SK-N-SH treated with all-trans-retinoic acid at 6 μM for 48 hours (cell line): ENCODE results near the gene FAM171A1.

Source experiments
- GLIS3 ChIP-seq: fragments of 250-450 bp; sonication (Bioruptor Pico); IDR thresholded peaks from 2 replicates; pipeline ENCODE4 v1.5.0; 2020; ENCODE audit warnings: mild to moderate bottlenecking, moderate library complexity
- ISL1 ChIP-seq: fragments of 250-450 bp; sonication (Bioruptor Pico); IDR thresholded peaks from 2 replicates; pipeline ENCODE4 v2.1.2; 2022; ENCODE audit warnings: mild to moderate bottlenecking, moderate library complexity
- OSR1 ChIP-seq: fragments of 250-450 bp; sonication (Bioruptor Pico); IDR thresholded peaks from 2 replicates; pipeline ENCODE4 v1.8.0; 2022; ENCODE audit warnings: moderate library complexity, mild to moderate bottlenecking, inconsistent platforms
- RARB ChIP-seq: fragments of 250-450 bp; sonication (Bioruptor Pico); IDR thresholded peaks from 2 replicates; pipeline ENCODE4 v1.8.0; 2021; ENCODE audit warnings: mild to moderate bottlenecking, moderate library complexity
- ZC3H10 ChIP-seq: fragments of 250-450 bp; sonication (Bioruptor Pico); IDR thresholded peaks from 2 replicates; pipeline ENCODE4 v1.5.1; 2021; ENCODE audit warnings: mild to moderate bottlenecking, moderate library complexity
- ZFP30 ChIP-seq: fragments of 450-650 bp; formaldehyde crosslinking; IDR thresholded peaks from 2 replicates; pipeline ENCODE4 v1.5.0; 2022; ENCODE audit warnings: mild to moderate bottlenecking, moderate library complexity
- ZNF8 ChIP-seq: fragments of 450-650 bp; formaldehyde crosslinking; IDR thresholded peaks from 2 replicates; pipeline ENCODE4 v1.5.0; 2020; ENCODE audit warnings: mild to moderate bottlenecking, moderate library complexity
- TF ChIP-seq, protein P1 (sequence below): fragments of 250-450 bp; sonication (Bioruptor Pico); IDR thresholded peaks from 2 replicates; pipeline ENCODE4 v1.5.1; 2021; ENCODE audit warnings: mild to moderate bottlenecking, moderate library complexity
- TF ChIP-seq, protein P2 (sequence below): fragments of 250-450 bp; sonication (Bioruptor Pico); IDR thresholded peaks from 2 replicates; pipeline ENCODE4 v1.8.0; 2021; ENCODE audit warnings: low read depth, mild to moderate bottlenecking, moderate library complexity, borderline replicate concordance
- TF ChIP-seq, protein P3 (sequence below): fragments of 250-450 bp; sonication (Bioruptor Pico); IDR thresholded peaks from 2 replicates; pipeline ENCODE4 v1.5.1; 2020; ENCODE audit warnings: low read depth, mild to moderate bottlenecking, moderate library complexity

DNA sequence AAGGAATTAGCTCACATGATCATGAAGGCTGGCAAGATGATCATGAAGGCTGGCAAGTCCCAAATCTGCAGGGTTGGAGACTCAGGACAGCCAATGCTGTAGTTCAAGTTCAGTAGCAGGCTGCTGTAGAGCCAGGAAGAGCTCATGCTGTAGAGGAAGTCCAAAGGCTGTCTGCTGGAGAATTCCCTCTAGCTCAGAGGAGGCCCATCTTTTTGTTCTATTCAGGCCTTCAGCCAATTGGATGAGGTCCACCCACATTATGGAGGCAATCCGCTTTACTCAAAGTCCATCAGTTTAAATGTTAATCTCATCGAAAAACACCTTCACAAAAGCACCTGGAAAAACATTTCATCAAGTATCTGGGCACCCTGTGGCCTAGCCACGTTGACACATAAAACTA is 24.8 kb upstream of the FAM171A1 start:
- TF ChIP-seq, protein P1, sequence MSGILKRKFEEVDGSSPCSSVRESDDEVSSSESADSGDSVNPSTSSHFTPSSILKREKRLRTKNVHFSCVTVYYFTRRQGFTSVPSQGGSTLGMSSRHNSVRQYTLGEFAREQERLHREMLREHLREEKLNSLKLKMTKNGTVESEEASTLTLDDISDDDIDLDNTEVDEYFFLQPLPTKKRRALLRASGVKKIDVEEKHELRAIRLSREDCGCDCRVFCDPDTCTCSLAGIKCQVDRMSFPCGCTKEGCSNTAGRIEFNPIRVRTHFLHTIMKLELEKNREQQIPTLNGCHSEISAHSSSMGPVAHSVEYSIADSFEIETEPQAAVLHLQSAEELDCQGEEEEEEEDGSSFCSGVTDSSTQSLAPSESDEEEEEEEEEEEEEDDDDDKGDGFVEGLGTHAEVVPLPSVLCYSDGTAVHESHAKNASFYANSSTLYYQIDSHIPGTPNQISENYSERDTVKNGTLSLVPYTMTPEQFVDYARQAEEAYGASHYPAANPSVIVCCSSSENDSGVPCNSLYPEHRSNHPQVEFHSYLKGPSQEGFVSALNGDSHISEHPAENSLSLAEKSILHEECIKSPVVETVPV (CRISPR knock-in tag), result no peak
- no peak for TF ChIP-seq OSR1 (CRISPR knock-in tag)
- TF ChIP-seq, protein P2, sequence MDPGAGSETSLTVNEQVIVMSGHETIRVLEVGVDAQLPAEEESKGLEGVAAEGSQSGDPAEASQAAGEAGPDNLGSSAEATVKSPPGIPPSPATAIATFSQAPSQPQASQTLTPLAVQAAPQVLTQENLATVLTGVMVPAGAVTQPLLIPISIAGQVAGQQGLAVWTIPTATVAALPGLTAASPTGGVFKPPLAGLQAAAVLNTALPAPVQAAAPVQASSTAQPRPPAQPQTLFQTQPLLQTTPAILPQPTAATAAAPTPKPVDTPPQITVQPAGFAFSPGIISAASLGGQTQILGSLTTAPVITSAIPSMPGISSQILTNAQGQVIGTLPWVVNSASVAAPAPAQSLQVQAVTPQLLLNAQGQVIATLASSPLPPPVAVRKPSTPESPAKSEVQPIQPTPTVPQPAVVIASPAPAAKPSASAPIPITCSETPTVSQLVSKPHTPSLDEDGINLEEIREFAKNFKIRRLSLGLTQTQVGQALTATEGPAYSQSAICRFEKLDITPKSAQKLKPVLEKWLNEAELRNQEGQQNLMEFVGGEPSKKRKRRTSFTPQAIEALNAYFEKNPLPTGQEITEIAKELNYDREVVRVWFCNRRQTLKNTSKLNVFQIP (CRISPR knock-in tag), result no peak
- TF ChIP-seq, protein P3, sequence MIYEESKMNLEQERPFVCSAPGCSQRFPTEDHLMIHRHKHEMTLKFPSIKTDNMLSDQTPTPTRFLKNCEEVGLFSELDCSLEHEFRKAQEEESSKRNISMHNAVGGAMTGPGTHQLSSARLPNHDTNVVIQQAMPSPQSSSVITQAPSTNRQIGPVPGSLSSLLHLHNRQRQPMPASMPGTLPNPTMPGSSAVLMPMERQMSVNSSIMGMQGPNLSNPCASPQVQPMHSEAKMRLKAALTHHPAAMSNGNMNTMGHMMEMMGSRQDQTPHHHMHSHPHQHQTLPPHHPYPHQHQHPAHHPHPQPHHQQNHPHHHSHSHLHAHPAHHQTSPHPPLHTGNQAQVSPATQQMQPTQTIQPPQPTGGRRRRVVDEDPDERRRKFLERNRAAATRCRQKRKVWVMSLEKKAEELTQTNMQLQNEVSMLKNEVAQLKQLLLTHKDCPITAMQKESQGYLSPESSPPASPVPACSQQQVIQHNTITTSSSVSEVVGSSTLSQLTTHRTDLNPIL, result no peak
- TF ChIP-seq ZNF8, result no peak
- TF ChIP-seq ZC3H10 (CRISPR knock-in tag), result no peak
- no peak for TF ChIP-seq RARB (CRISPR knock-in tag)
- no peak for TF ChIP-seq GLIS3 (CRISPR knock-in tag)
- TF ChIP-seq ISL1, result no peak
- no peak for TF ChIP-seq ZFP30 (CRISPR knock-in tag)
